Liver (tissue), 9 donors: ENCODE data around the gene ZNF571. TPM values are rescaled to one million over a fixed set of nuclear protein-coding genes. Genes with fewer than 3 reads are reported as not detected.

Experiments used
- DNase-seq: peaks from one replicate; pipeline ENCODE4 v3.0.0-alpha.2; 2017; ENCODE audit warnings: low spot score
- H3K27ac ChIP-seq, 2 donors: one replicate each; pipeline ENCODE4 v1.7.0; 2013; ENCODE audit warnings: inconsistent platforms in 2 of 2, low read length in 2 of 2, control low read depth in 1 of 2, low read depth in 1 of 2, mild to moderate bottlenecking in 1 of 2
- H3K27me3 ChIP-seq, 4 donors: one replicate each; pipeline versions ENCODE4 v1.6.1 to v1.7.0; 2013; ENCODE audit warnings: low read length in 3 of 4, inconsistent platforms in 1 of 4, mild to moderate bottlenecking in 1 of 4, moderate library complexity in 1 of 4; ENCODE audit not compliant: control insufficient read depth in 4 of 4, insufficient read depth in 4 of 4
- H3K36me3 ChIP-seq, 4 donors: one replicate each; pipeline versions ENCODE4 v1.6.1 to v1.7.0; 2013; ENCODE audit warnings: low read length in 3 of 4, mild to moderate bottlenecking in 3 of 4, low read depth in 1 of 4, moderate library complexity in 1 of 4; ENCODE audit not compliant: control insufficient read depth in 4 of 4, insufficient read depth in 3 of 4
- H3K4me1 ChIP-seq, 4 donors: one replicate each; pipeline versions ENCODE4 v1.6.1 to v1.7.0; 2013; ENCODE audit warnings: low read length in 3 of 4, mild to moderate bottlenecking in 3 of 4, moderate library complexity in 1 of 4; ENCODE audit not compliant: control insufficient read depth in 4 of 4, insufficient read depth in 4 of 4
- H3K4me3 ChIP-seq, 3 donors: one replicate each; pipeline versions ENCODE4 v1.6.1 to v1.7.0; 2013; ENCODE audit warnings: low read length in 3 of 3, control low read depth in 1 of 3, low read depth in 1 of 3, mild to moderate bottlenecking in 1 of 3
- H3K9ac ChIP-seq, 2 donors: one replicate each; pipeline ENCODE4 v1.7.0; 2013; ENCODE audit warnings: low read length in 2 of 2, mild to moderate bottlenecking in 2 of 2, moderate library complexity in 2 of 2, control low read depth in 1 of 2, low read depth in 1 of 2
- H3K9me3 ChIP-seq, 4 donors: one replicate each; pipeline versions ENCODE4 v1.6.1 to v1.7.0; 2013; ENCODE audit warnings: low read length in 3 of 4; ENCODE audit not compliant: control insufficient read depth in 4 of 4
- GABPA ChIP-seq, 2 donors: IDR thresholded peaks in 1 of 2; conservative IDR thresholded peaks in 1 of 2; 2 replicates each; pipeline ENCODE4 v1.6.1; 2016; ENCODE audit warnings: antibody characterized with exemption in 2 of 2, mild to moderate bottlenecking in 1 of 2, moderate library complexity in 1 of 2
- HNF4G ChIP-seq: IDR thresholded peaks from 2 replicates; pipeline ENCODE4 v1.6.1; 2016; ENCODE audit warnings: antibody characterized with exemption
- JUND ChIP-seq, 2 donors: IDR thresholded peaks; 2 replicates each; pipeline ENCODE4 v1.6.1; 2016; ENCODE audit warnings: antibody characterized with exemption in 2 of 2
- NR2F2 ChIP-seq: IDR thresholded peaks from 2 replicates; pipeline ENCODE4 v1.6.1; 2016; ENCODE audit warnings: antibody characterized with exemption
- RXRA ChIP-seq, 2 donors: IDR thresholded peaks; 2 replicates each; pipeline ENCODE4 v1.6.1; 2017 to 2018; ENCODE audit warnings: antibody characterized with exemption in 2 of 2, mild to moderate bottlenecking in 1 of 2
- SP1 ChIP-seq: IDR thresholded peaks from 2 replicates; pipeline ENCODE4 v1.6.1; 2018; ENCODE audit warnings: antibody characterized with exemption, mild to moderate bottlenecking
- TAF1 ChIP-seq: conservative IDR thresholded peaks from 2 replicates; pipeline ENCODE4 v1.6.1; 2016; ENCODE audit warnings: antibody characterized with exemption, mild to moderate bottlenecking
- YY1 ChIP-seq: IDR thresholded peaks from 2 replicates; pipeline ENCODE4 v1.6.1; 2016; ENCODE audit warnings: antibody characterized with exemption, mild to moderate bottlenecking
- WGBS: extraction: QIAGEN DNeasy Blood & Tissue Kit; methylation state at CpG from one replicate; pipeline ENCODE4 v1.1.7; 2013; 5-methylcytosine and 5-hydroxymethylcytosine counted together
- polyA plus RNA-seq, 2 donors: library from polyadenylated mRNA; stranded (reverse) in 1 of 2; unstranded in 1 of 2; fragments of 200-250 nt in 1 of 2; fragments of >200 nt in 1 of 2; fragmentation: Nextera tagmentation in 1 of 2; extraction: Ambion mirVana in 1 of 2; gene quantifications; one replicate each; pipeline versions ENCODE4 v1.2.1 to v1.2.3, GENCODE V29; 2013 to 2015
- total RNA-seq, 2 donors: library from RNA; depleted of rRNA; stranded (reverse); fragments of >200 nt; gene quantifications; one replicate each; pipeline ENCODE4 v1.2.3, GENCODE V29; 2014
- TF ChIP-seq, protein P1 (sequence below): IDR thresholded peaks from 2 replicates; pipeline ENCODE4 v1.6.1; 2016; ENCODE audit warnings: antibody characterized with exemption
- TF ChIP-seq, protein P2 (sequence below): fragments of 150-350 bp; IDR thresholded peaks from 2 replicates; pipeline ENCODE4 v1.5.1; 2017; ENCODE audit warnings: improper control_type of control experiment, low read depth, low read length; ENCODE audit not compliant: missing input control
- TF ChIP-seq, protein P3 (sequence below): IDR thresholded peaks from 2 replicates; pipeline ENCODE4 v1.6.1; 2016; ENCODE audit warnings: antibody characterized with exemption
- donor health status: healthy.
- donor health status: healthy.
- donor health status: healthy.
- donor health status: healthy.
- donor health status: healthy.

The ZNF571 gene
- total and polyA plus RNA-seq, 4 donors = 0.63 to 1.8 (median 1.2) TPM

DNA sequence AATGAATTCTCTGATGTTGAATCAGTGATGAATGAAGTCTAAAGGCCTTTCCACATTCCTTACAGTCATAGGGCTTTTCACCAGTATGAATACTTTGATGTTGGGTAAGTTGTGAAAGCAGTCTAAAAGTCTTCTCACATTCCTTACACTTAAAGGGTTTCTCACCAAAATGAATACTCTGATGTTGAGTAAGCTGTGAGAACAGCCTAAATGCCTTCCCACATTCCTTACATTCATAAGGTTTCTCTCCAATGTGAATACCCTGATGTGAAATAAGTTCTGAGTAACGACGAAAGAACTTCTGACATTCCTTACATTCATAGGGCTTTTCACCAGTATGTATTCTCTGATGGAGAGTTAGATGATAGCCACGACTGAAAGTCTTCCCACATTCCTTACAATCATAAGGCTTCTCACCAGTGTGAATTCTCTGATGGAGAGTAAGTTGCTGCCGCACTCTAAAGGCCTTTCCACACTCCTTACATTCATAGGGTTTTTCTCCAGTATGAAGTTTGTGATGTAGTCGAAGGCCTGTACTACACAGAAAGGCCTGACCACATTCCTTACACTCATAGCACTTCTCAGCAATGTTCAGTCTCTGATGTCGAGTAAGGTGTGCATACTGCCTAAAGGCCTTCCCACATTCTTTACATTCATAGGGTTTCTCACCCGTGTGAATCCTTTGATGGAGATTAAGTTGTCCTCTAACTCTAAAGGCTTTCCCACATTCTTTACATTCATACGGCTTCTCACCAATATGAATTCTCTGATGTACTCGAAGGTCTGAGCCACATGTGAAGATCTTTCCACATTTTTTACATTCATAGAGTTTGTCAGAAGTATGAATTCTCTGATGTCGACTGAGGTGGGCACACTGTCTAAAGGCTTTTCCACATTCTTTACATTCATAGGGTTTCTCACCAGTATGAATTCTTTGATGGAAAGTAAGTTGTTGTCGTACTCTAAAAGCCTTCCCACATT lies 40.8 kb upstream of the ZNF571 start (continued):
- TF ChIP-seq, protein P1, sequence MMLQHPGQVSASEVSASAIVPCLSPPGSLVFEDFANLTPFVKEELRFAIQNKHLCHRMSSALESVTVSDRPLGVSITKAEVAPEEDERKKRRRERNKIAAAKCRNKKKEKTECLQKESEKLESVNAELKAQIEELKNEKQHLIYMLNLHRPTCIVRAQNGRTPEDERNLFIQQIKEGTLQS = no peak
- no peak for TF ChIP-seq JUND (IDR thresholded peaks at IDR 0.05)
- TF ChIP-seq, protein P2, sequence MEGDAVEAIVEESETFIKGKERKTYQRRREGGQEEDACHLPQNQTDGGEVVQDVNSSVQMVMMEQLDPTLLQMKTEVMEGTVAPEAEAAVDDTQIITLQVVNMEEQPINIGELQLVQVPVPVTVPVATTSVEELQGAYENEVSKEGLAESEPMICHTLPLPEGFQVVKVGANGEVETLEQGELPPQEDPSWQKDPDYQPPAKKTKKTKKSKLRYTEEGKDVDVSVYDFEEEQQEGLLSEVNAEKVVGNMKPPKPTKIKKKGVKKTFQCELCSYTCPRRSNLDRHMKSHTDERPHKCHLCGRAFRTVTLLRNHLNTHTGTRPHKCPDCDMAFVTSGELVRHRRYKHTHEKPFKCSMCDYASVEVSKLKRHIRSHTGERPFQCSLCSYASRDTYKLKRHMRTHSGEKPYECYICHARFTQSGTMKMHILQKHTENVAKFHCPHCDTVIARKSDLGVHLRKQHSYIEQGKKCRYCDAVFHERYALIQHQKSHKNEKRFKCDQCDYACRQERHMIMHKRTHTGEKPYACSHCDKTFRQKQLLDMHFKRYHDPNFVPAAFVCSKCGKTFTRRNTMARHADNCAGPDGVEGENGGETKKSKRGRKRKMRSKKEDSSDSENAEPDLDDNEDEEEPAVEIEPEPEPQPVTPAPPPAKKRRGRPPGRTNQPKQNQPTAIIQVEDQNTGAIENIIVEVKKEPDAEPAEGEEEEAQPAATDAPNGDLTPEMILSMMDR = no peak
- TF ChIP-seq NR2F2 = no peak
- TF ChIP-seq TAF1 = no peak

DNA sequence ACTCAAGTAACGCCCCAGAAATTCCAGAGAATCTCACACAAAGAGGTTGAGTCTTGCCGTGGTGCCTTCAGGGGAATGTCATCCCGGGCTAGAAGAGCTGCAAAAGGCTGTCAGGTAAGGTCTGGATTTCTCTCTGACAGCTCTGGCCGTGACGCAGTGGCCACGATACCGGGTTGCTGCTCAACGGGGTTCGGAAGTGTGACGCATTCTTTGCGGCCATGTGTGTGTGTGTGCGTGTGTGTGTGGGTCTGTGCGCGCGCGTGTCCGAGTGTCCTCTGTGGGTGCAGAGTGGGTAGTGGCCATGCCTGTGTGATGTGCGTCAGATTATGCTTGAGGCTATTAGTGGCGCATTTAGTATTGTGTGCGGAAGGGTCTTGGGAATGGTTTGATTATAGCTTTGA lies 390 bp upstream of the ZNF571 start:
- Histone ChIP-seq H3K36me3 (peaks cover 3 to 23% (median 19%) of the 10 kb centered on the region in 4 donors), H3K9ac (peak overlapping the region; percentile 69 to 94), H3K4me3 (peak overlapping the region; percentile 77 to 95 (median 90)), H3K9me3 (peaks cover 14 to 36% (median 15%) of the 10 kb centered on the region in 4 donors), H3K27me3 (no peaks in the 10 kb centered on the region), H3K4me1 (peaks cover 0 to 10% (median 8%) of the 10 kb centered on the region in 4 donors), H3K27ac (peak overlapping the region; percentile 94 to 97)
- TF ChIP-seq, protein P2 = no peak
- TF ChIP-seq, protein P3, sequence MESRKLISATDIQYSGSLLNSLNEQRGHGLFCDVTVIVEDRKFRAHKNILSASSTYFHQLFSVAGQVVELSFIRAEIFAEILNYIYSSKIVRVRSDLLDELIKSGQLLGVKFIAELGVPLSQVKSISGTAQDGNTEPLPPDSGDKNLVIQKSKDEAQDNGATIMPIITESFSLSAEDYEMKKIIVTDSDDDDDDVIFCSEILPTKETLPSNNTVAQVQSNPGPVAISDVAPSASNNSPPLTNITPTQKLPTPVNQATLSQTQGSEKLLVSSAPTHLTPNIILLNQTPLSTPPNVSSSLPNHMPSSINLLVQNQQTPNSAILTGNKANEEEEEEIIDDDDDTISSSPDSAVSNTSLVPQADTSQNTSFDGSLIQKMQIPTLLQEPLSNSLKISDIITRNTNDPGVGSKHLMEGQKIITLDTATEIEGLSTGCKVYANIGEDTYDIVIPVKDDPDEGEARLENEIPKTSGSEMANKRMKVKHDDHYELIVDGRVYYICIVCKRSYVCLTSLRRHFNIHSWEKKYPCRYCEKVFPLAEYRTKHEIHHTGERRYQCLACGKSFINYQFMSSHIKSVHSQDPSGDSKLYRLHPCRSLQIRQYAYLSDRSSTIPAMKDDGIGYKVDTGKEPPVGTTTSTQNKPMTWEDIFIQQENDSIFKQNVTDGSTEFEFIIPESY = no peak
- TF ChIP-seq NR2F2 (no peak), HNF4G (no peak), YY1 (no peak), RXRA (IDR thresholded peaks at IDR 0.05) (no peak), TAF1 (peak; percentile 54), SP1 (no peak), GABPA (IDR thresholded peaks at IDR 0.05 in 1 of 2, conservative IDR thresholded peaks at IDR 0.05 in 1 of 2) (peak in 1 of 2 donors; percentile 14)
- no peak for DNase-seq
- WGBS = under 1% methylated on average over 20 of the region's 20 CpGs

DNA sequence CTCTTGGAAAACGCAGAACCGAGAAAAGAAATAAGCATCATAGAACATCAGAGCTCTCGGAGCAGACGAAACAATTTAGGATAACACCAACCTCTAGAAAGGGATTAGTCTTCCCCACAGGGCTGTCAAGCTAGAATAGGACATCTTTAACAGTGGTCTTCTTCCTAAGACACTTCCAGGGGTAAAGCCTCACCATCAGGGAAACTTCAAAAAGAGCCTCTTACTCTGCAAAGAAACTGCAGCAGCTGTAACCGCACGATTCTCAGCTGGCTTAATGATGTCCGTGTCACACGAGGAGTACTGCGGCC lies 642 bp downstream of the ZNF571 start:
- TF ChIP-seq HNF4G (no peak), JUND (IDR thresholded peaks at IDR 0.05) (no peak)
- Histone ChIP-seq H3K27ac (peak overlapping the region; percentile 94 to 97), H3K9me3 (peaks cover 10 to 34% (median 14%) of the 10 kb centered on the region in 4 donors), H3K36me3 (peaks cover 1 to 14% (median 10%) of the 10 kb centered on the region in 4 donors), H3K4me3 (peak overlapping the region; percentile 77 to 95 (median 90)), H3K27me3 (no peaks in the 10 kb centered on the region), H3K4me1 (peaks cover 0 to 10% (median 8%) of the 10 kb centered on the region in 4 donors), H3K9ac (peak overlapping the region; percentile 41 to 53)
- WGBS = 3% methylated on average over 9 of the region's 9 CpGs
- DNase-seq = no peak
